Measurements from ENCODE around the gene EIF5AL1. TPM values are rescaled to one million over a fixed set of nuclear protein-coding genes. Genes with fewer than 3 reads are reported as not detected.

The EIF5AL1 gene
- total and polyA plus RNA-seq, 12 donors, result 0.10 to 1.9 (median 0.43) TPM; not detected in 3

- Histone ChIP-seq H3K4me3 (no peak overlapping the region), H3K36me3 (replicated peaks in 1 of 2) (no peaks in the 10 kb centered on the region), H3K4me1 (replicated peaks in 1 of 2) (peaks cover 2 to 31% of the 10 kb centered on the region in 2 donors), H3K9me3 (replicated peaks in 1 of 3) (no peaks in the 10 kb centered on the region), H3K27me3 (no peaks in the 10 kb centered on the region), H3K27ac (peak overlapping the region in 3 of 5 donors; percentile 27 to 66 (median 54))
- DNase-seq, result no peak
- intact Hi-C loops (cut with DNase I), result loop anchor here in 1 of 2 donors (5.0 kb wide), 1 partner anchor 91 kb away; no protein-coding TSS in a partner anchor
- 41 to 68% (median 54%) methylated on average over 3 of the region's 3 CpGs for whole genome bisulfite sequencing, 4 donors
- no peak for TF ChIP-seq POLR2A (IDR thresholded peaks at IDR 0.05)
- no peak for TF ChIP-seq CTCF (IDR thresholded peaks at IDR 0.05)
These were observed 44.2 kb upstream of the EIF5AL1 start for GRCh38 chr10:79468015-79468560.

GRCh38 chr10:79468841-79469585, 43.3 kb upstream of the EIF5AL1 start:
- intact Hi-C loops (cut with DNase I), result loop anchor here in 1 of 2 donors (5.0 kb wide), 1 partner anchor 92 kb away; no protein-coding TSS in a partner anchor
- H3K36me3 ChIP-seq (replicated peaks in 1 of 2), result no peaks in the 10 kb centered on the region
- no peak for TF ChIP-seq POLR2A (IDR thresholded peaks at IDR 0.05)
- TF ChIP-seq CTCF (IDR thresholded peaks at IDR 0.05), result no peak

GRCh38 chr10:79470096-79470495, 42.2 kb upstream of the EIF5AL1 start:
- peaks cover 4 to 30% of the 10 kb centered on the region in 2 donors for H3K4me1 ChIP-seq (replicated peaks in 1 of 2)
- no peaks in the 10 kb centered on the region for H3K9me3 ChIP-seq (replicated peaks in 1 of 3)
- TF ChIP-seq POLR2A (IDR thresholded peaks at IDR 0.05) (no peak), CTCF (IDR thresholded peaks at IDR 0.05) (no peak)
- H3K36me3 ChIP-seq (replicated peaks in 1 of 2), result no peaks in the 10 kb centered on the region
- intact Hi-C loops (cut with DNase I), result no loop called here
- WGBS, 4 donors, result 91 to 96% (median 95%) methylated on average over 6 to 8 of the region's 8 CpGs
- no peak overlapping the region for H3K4me3 ChIP-seq
- DNase-seq, result no peak
- no peak overlapping the region for H3K27ac ChIP-seq
- H3K27me3 ChIP-seq, result no peaks in the 10 kb centered on the region

More at GRCh38 chr10:79468841-79469585, 43.3 kb upstream of the EIF5AL1 start:
- Histone ChIP-seq H3K27me3 (no peaks in the 10 kb centered on the region), H3K27ac (peak overlapping the region in 1 of 5 donors; percentile 66), H3K9me3 (replicated peaks in 1 of 3) (no peaks in the 10 kb centered on the region), H3K4me3 (no peak overlapping the region), H3K4me1 (replicated peaks in 1 of 2) (peaks cover 4 to 35% of the 10 kb centered on the region in 2 donors)
- DNase-seq, result no peak
- 77 to 87% (median 81%) methylated on average over 6 of the region's 6 CpGs for WGBS, 4 donors

- DNase-seq, result no peak
- H3K36me3 ChIP-seq (replicated peaks in 1 of 2), result no peaks in the 10 kb centered on the region
- intact Hi-C loops (cut with DNase I), result no loop called here
- 91 to 96% (median 94%) methylated on average over 4 of the region's 4 CpGs for WGBS, 4 donors
- no peak overlapping the region for H3K4me3 ChIP-seq
- H3K27me3 ChIP-seq, result no peaks in the 10 kb centered on the region
- H3K4me1 ChIP-seq (replicated peaks in 1 of 2), result peaks cover 4 to 29% of the 10 kb centered on the region in 2 donors
- TF ChIP-seq POLR2A (IDR thresholded peaks at IDR 0.05) (no peak), CTCF (IDR thresholded peaks at IDR 0.05) (no peak)
- no peak overlapping the region for H3K27ac ChIP-seq
- no peaks in the 10 kb centered on the region for H3K9me3 ChIP-seq (replicated peaks in 1 of 3)
These were observed 40.6 kb upstream of the EIF5AL1 start for GRCh38 chr10:79471776-79472175.
